ENCODE data around the gene UPK1A. TPM values are rescaled to one million over a fixed set of nuclear protein-coding genes. Genes with fewer than 3 reads are reported as not detected.

The UPK1A gene
- total RNA-seq, 1 donor from 2014 or later, result not detected

DNA sequence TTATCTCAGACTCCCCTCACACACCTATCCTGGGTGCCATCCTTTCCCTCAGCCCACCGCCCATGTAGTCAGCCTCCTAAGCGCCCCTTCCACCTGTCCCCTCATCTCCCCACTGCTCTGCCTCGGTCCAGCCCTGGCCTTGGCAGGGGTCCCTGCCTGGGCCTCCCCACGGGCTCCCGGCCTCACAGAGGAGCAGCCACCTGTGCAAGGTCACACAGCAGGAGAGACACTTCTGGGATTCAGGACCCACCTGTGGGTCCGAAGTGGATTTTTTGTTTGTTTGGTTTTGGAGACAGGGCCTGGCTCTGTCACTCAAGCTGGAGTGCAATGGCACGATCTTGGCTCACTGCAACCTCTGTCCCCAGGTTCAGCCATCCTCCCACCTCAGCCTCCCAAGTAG lies 713 bp upstream of the UPK1A start:
- no peak for DNase-seq (ENCODE audit: low read depth)
- Histone ChIP-seq H3K27me3 (ENCODE audit: control insufficient read depth, insufficient read depth, low read length) (peaks cover 8% of the 10 kb centered on the region), H3K36me3 (ENCODE audit: control insufficient read depth, insufficient read depth, low read length) (no peaks in the 10 kb centered on the region), H3K4me3 (ENCODE audit: low read depth, low read length) (no peak overlapping the region)
- TF ChIP-seq CTCF (IDR thresholded peaks at IDR 0.05; ENCODE audit: insufficient read depth, low read length, poor library complexity, severe bottlenecking), result no peak

DNA sequence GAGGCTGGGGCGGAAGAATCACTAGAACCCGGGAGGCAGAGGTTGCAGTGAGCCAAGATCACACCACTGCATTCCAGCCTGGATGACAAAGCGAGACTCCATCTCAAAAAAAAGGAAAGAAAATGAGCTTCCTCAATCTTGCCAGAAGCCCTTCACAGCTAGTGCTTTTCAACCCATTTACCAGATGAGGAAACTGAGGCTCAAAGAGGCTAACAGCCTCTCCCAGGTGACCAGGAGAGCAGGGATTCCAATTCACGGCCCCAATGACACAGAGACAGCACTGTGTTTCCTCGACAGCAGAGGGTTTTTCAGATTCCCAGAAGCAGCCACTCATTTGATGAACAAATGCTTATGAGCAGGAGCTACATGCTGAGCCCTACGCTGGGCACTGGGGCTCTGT lies 3.2 kb downstream of the UPK1A start:
- no peak for DNase-seq (ENCODE audit: low read depth)
- Histone ChIP-seq H3K36me3 (ENCODE audit: control insufficient read depth, insufficient read depth, low read length) (no peaks in the 10 kb centered on the region), H3K4me3 (ENCODE audit: low read depth, low read length) (no peak overlapping the region), H3K27me3 (ENCODE audit: control insufficient read depth, insufficient read depth, low read length) (peaks cover 14% of the 10 kb centered on the region)
- TF ChIP-seq CTCF (IDR thresholded peaks at IDR 0.05; ENCODE audit: insufficient read depth, low read length, poor library complexity, severe bottlenecking), result no peak

DNA sequence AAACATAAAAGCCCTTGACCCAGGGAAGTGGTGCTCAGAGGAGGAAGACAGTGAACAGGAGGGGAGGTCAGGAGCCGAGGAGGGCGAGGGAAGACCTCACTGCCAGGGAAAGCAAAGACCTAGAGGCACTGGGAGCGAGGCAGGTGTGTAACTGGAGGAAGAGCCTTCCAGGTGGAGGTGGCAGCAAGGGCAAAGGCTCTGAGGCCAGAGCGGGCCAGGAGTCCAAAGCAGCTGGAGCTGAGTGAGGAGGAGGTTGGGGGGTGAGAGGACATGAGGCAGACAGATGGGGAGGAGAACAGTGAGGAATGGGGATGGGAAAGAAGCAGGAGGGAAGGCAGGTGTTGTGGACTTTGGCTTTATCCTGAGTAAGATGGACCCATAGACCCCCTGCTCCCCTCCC lies 3.7 kb downstream of the UPK1A start:
- Histone ChIP-seq H3K4me3 (ENCODE audit: low read depth, low read length) (no peak overlapping the region), H3K36me3 (ENCODE audit: control insufficient read depth, insufficient read depth, low read length) (no peaks in the 10 kb centered on the region), H3K27me3 (ENCODE audit: control insufficient read depth, insufficient read depth, low read length) (peaks cover 14% of the 10 kb centered on the region)
- DNase-seq (ENCODE audit: low read depth), result no peak
- no peak for TF ChIP-seq CTCF (IDR thresholded peaks at IDR 0.05; ENCODE audit: insufficient read depth, low read length, poor library complexity, severe bottlenecking)

DNA sequence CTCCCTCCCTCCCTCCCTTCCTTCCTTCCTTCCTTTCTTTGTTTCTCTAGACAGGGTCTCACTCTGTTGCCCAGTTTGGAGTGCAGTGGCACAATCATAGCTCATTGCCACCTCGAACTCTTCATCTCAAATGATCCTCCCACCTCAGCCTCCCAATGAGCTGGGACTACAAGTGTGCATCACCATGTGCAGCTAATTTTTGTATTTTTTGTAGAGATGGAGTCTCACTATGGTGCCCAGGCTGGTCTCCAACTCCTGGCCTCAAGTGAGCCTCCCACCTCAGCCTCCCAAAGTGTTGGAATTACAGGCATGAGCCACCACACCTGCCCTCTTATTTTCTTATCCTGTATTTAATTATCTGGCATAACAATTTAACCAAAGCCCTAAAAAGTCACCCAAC lies 4.4 kb downstream of the UPK1A start:
- Histone ChIP-seq H3K36me3 (ENCODE audit: control insufficient read depth, insufficient read depth, low read length) (no peaks in the 10 kb centered on the region), H3K4me3 (ENCODE audit: low read depth, low read length) (no peak overlapping the region), H3K27me3 (ENCODE audit: control insufficient read depth, insufficient read depth, low read length) (peaks cover 14% of the 10 kb centered on the region)
- TF ChIP-seq CTCF (IDR thresholded peaks at IDR 0.05; ENCODE audit: insufficient read depth, low read length, poor library complexity, severe bottlenecking), result no peak
- DNase-seq (ENCODE audit: low read depth), result no peak

GRCh38 chr19:35671818-35672217 lies 5.5 kb downstream of the UPK1A start:
- peaks cover 16% of the 10 kb centered on the region for H3K27me3 ChIP-seq (ENCODE audit: control insufficient read depth, insufficient read depth, low read length)
- DNase-seq (ENCODE audit: low read depth), result no peak
- no peaks in the 10 kb centered on the region for H3K36me3 ChIP-seq (ENCODE audit: control insufficient read depth, insufficient read depth, low read length)
- H3K4me3 ChIP-seq (ENCODE audit: low read depth, low read length), result no peak overlapping the region
- TF ChIP-seq CTCF (IDR thresholded peaks at IDR 0.05; ENCODE audit: insufficient read depth, low read length, poor library complexity, severe bottlenecking), result no peak

GRCh38 chr19:35673121-35673804 lies 6.9 kb downstream of the UPK1A start:
- no peak for TF ChIP-seq CTCF (IDR thresholded peaks at IDR 0.05; ENCODE audit: insufficient read depth, low read length, poor library complexity, severe bottlenecking)
- Histone ChIP-seq H3K36me3 (ENCODE audit: control insufficient read depth, insufficient read depth, low read length) (no peaks in the 10 kb centered on the region), H3K4me3 (ENCODE audit: low read depth, low read length) (peak overlapping the region; percentile 23), H3K27me3 (ENCODE audit: control insufficient read depth, insufficient read depth, low read length) (peaks cover 19% of the 10 kb centered on the region)
- peak; percentile 28 for DNase-seq (ENCODE audit: low read depth)
